NCI-H1417 treated with DMSO at 0.1 percent for 48 hours (cell line): ENCODE results near the gene BEX2.
A peak's percentile ranks its signal among the peaks of the same experiment; 100 is the strongest.
"Not testable (repeated sequence)": the region's sequence is repeated elsewhere in the genome, so short reads cannot be mapped to it uniquely, and the experiment has no call there.

Experiments used
- DNase-seq: peaks from one replicate; lab custom pipeline; 2025; lab: John Stamatoyannopoulos, UW

The BEX2 gene

GRCh38 chrX:103310555-103311398 is at the start of gene BEX2:
Gene BEX2 (minus strand): TSS chrX:103310990. CDS start chrX:103309976, 1,014 bp downstream.
- DNase-seq = peak; percentile 24

DNA sequence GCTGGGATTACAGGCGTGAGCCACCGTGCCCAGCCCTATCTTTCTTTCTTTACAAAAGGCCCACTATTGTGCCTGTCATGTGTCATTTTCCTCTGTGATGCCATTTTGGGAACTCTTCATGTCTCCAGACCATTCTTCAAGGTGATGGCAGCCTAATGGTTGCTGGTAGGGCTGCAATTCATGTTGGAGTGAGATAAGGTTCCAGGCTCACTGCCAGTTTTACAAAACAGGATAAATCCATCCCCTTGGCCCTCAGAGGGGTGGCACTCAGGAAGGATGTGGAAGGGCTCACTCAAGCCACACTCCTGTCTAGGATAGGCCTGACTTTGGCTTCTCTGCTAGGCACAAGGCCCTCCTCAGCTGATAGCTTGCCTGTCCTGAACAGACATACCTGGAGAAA is 49.3 kb upstream of the BEX2 start:
- DNase-seq = no peak

DNA sequence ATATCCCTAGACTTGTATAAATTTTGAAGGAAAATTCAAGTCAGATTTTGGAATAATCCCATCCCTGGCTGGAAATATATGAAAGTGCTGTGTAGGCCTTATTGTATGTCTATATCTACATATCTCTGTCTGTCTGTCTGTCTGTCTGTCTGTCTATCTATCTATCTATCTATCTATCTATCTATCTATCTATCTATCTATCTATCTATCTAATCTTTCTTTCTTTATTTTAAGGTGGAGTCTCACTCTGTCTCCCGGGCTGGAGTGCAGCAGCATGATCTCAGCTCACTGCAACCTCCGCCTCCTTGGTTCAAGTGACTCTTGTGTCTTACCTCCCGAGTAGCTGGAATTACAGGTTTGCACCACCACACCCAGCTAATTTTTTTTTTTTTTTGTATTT is 48.8 kb upstream of the BEX2 start:
- DNase-seq = not testable (repeated sequence)

DNA sequence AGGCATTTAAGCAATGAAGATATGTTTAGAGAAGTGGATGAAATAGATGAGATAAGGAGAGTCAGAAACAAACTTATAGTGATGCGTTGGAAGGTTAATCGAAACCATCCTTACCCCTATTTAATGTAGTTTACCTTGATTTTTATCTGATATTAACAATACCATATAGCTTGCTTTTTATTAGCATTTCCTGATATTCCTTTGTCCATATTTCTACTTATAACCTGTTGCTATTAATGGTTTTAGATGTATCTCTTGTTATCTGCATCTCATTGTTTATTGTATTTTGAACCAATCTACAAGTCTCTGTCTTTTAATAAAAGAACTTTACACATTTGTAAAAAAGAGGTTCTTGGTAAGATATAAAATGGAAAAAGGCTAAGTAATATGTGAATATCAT is 47.1 kb upstream of the BEX2 start:
- no peak for DNase-seq

GRCh38 chrX:103356858-103357257 is 46.1 kb upstream of the BEX2 start:
- no peak for DNase-seq

DNA sequence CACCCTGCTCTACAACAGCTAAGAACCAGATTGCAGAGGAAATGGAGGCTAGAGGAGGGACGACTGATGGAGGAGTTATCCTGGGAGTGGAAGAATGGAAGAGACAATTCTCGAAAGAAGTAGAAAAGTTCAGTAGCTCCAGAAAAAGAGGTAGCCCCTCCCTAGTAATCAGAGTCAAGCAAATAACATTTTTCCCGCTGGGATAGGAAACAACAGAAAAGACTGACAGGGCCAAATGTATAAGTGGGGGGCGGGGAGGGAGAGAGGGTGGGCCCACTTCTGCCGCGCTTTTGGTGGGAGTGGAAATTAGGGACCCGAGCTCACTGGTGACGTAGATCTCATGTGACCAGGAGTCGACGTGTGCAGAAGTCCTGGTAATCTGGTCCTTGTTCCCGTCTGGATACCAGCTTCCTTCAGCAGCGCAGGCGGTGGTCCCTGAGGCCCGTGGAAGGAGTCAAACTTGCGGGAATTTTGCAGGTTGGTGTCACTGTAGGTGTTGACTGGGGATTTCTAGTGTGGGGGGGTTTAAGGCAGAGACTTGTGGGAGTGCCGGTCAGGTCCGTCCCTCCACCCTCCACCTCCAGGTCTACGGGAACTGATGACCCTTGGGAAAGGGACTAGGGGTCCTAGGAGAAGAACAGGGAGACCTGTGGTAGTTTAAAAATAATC is 45.5 kb upstream of the BEX2 start, which contains the start of gene TCEAL9:
Gene TCEAL9, plus strand, starts transcription at position 377 of the 669 bp plus-strand sequence. CDS start 1,179 bp downstream, outside the sequence.
- DNase-seq = no peak

- no peak for DNase-seq
Measured at GRCh38 chrX:103347682-103348397, 37.0 kb upstream of the BEX2 start.

DNA sequence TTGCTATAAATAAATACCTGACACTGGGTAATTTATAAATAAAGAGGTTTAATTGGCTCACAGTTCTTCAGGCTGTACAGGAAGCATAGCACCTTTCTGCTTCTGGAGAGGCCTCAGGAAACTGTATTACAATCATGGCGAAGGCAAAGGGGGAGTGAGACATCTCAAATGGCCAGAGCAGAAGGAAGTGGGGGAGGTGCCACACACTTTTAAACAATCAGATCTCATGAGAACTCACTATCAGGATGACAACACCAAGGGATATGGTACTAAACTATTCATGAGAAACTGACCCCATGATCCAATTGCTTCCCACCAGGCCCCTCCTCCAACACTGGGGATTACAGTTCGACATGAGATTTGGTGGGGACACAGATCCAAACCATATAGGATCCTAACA is 33.8 kb upstream of the BEX2 start:
- no peak for DNase-seq

DNA sequence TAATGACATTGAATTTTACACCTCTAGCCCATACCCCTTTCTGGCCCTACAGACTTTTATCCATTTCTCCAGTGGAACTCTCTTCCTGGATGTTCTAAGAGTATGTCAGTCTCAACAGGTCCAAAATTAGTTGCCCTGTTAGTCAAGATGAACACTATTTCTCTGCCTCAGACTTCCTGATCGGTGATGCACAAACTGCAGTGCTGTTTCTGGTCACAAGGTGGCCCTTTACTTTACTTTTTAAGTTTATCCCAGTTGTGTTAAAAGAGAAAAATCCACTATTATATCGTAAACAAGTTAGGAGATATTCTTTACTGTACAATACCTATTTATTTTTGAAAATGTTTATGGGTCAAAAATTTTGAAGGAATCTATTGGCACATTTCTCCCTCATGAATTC is 32.3 kb upstream of the BEX2 start:
- no peak for DNase-seq

DNA sequence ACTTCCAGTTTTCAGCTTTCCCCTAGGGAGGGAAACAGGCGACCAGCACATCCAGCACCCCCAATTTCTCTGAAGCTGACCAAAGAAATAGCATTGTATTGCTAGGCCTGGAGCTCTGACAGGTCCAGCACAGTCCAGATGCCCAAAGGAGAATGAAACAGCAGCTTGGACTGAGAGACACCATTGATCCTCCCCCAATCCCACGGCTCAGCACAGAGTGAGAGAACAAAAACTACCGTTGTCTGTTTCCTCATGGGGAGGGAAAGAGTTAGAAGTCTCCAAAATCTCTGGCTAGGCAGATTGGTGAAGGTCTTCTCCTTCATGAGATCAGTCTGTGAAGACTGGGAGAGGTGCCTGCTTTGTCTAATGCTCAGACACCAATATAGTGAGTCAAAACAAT is 27.9 kb upstream of the BEX2 start:
- no peak for DNase-seq

DNA sequence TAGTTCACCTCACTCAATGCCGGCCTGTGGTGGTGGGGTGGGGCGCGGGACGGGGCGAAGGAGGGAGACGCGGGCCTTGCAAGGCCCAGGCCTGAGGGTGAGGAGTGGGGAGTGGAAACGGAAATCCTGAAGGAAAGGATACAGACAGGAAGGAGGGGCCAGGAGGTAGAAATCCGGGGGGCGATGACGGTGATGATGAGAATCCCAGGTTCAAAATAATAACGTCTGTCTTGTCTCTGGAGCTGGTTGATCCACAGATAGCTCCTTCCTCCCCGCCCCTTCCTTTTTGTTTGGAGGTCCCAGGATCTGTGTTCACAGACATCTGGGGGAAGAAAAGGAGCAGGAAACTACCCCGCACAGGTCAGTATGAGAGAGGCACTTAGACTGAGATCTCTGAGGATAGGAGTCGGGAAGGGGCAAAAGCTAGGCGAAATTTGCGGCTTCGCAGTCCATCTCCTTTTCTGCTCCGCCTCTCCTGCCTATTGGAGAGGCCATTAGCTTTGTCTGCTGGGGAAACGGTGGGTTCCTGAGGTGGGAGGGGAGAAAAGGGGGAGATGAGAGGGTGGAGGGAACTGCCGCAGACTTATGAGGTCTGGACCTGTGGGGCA is 20.0 kb upstream of the BEX2 start:
- no peak for DNase-seq

DNA sequence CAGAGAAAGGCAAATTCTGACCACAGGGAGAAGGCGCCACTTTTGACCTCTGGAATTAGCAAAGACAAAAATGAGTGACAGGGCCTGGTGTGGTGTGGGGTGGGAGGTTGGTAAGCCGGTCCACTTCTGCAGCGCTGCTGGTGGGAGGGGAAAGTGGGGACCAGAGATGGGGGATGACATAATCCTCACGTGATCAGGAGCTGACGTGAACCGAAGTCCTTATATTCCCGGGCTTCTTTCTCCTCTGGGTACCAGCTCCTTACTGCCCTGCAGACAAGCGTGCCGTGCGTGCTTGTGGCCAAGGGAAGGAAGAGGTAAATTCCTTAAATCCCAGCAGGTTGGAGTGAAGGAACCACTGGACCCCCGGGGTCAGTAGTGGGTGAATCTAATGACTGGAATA is 19.2 kb upstream of the BEX2 start, which contains the start of gene TCEAL7:
Gene TCEAL7, plus strand, starts transcription at position 249 of the 400 bp plus-strand sequence. CDS start 1,165 bp downstream, outside the sequence.
- no peak for DNase-seq

DNA sequence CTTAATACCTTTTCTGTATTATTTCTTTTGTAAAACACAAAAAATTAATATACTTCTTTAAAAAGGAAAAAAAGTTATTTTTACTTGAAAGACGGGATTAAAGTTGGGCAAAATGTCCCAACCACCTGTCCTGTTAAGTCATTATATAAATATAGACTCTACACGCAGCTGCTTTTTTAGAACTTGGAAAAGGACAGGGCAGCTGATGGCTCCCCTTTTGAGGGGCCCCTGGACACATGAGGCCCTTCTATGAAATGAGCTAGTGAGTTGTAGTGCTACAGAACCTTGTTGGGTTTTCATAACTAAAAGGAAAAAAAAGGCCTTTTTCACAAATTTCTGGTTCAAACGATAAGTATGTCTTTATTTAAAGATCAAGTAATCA is 600 bp upstream of the BEX2 start:
- no peak for DNase-seq

GRCh38 chrX:103309860-103310554 is 783 bp downstream of the BEX2 start:
- DNase-seq = no peak

GRCh38 chrX:103305666-103306065 is 5.1 kb downstream of the BEX2 start:
- DNase-seq = not testable (repeated sequence)

DNA sequence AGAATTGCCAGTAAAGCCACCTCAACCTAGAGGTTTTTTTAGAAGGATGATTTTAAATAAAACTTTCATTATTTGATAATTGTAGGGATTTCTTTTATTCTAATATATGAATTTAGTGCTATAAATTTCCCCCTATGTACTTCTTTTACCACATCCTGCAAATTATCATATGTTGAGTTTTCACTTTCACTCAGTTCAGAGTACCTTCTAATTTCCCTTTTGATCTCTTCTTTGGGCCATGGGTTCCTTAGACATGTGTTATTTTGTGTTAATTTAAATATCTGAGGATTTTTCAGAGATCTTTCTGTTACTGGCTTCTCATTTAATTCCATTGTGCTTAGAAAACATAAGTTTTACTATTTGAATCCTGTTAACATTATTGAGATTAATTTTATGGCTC is 6.1 kb downstream of the BEX2 start:
- no peak for DNase-seq

DNA sequence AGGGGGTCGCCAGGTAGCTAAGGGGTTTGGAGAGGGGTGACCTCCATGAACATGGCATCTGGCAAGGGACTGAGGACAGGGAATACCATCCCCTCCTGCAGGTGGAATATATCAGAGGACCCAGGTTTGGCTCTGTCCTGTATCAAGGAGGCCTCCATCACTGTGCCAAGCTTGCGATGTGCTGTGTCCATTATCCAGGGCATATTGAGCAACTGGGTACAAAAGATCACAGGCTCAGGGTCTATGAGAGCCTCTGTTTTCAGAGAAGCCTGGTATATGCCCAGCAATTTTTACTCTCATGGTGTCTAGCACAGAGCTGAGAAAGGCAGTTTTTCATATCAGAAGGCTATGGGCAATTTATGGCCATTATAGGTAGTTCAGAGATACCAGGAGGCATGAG is 17.7 kb downstream of the BEX2 start:
- no peak for DNase-seq

DNA sequence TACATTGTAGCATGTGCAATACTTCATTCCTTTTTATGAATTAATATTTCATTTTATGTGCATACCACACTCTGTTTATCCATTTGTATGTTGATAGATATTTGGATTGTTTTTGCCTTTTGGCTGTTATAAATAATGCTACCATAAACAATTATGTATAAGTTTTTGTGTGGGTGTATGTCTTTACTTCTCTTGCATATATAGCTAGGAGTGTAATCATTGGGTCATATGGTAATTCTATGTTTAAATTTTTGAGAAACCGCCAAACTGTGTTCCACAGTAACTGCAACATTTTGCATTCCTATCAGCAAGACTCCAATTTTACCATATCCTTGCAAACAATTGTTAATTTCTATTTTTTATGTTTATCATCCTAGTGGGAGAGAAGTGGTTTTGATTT is 31.2 kb downstream of the BEX2 start:
- no peak for DNase-seq

DNA sequence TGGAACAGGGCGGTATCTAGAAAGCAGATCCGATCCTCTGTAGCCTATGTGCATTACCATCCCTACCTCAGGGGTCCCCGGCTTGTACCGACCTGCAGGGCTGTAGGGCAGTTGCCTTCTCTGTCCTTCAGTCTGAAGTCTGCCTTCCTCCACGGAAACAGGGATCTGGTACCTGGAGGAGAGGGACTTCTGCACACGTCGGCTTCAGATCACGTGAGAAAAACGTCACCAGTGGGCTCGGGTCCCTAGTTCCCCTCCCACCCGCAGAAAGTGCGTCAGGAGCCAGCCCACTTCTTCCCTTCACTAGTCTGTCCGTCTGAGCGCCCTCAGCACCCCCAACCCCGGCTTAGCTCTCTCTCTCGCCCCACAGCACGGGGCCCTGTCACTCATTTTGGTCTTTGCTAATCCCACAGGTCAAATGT is 34.2 kb downstream of the BEX2 start, which contains the start of gene TCEAL5:
Gene TCEAL5, minus strand, starts transcription at position 170 of the 422 bp plus-strand sequence. CDS start 2,187 bp downstream, outside the sequence.
- DNase-seq = no peak

- DNase-seq = no peak
Measured at GRCh38 chrX:103275947-103276567, 34.7 kb downstream of the BEX2 start.

DNA sequence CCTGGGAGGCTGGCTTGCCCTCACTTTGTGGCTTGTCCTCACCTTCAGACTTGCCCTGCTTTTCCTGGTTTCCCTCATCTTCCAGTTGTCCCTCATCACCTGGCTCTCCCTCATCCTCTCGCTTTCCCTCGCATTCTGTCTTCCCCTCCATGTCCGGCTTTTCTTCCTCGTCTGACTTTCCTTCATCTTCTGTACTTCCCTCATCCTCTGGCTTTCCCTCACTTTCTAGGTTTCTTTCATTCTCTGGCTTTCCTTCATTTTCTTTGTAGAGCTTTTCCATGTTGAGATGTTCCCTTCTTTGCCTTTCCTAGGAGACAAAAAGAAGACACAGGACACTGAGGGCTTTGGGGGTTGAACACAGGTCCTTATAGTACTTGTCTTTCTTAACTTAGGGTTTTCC is 36.5 kb downstream of the BEX2 start:
- no peak for DNase-seq
